KMS-11 (cell line): ENCODE measurements around the gene HOXB5.

Experiments used
- H2AFZ ChIP-seq: fragments of 200-600 bp; sonication (generic); 2 replicates; pipeline ENCODE4 v1.6.1; 2016; ENCODE audit warnings: antibody characterized with exemption, mixed run types, low read depth
- H3K27ac ChIP-seq: fragments of 200-600 bp; sonication (generic); 2 replicates; pipeline ENCODE4 v1.6.1; 2016; ENCODE audit warnings: mild to moderate bottlenecking, mixed run types
- H3K27me3 ChIP-seq: fragments of 200-600 bp; sonication (generic); 2 replicates; pipeline ENCODE4 v1.6.1; 2017; ENCODE audit warnings: mild to moderate bottlenecking, low read depth, mixed run types, moderate library complexity; ENCODE audit not compliant: insufficient read depth
- H3K36me3 ChIP-seq: fragments of 200-600 bp; sonication (generic); 2 replicates; pipeline ENCODE4 v1.6.1; 2017; ENCODE audit warnings: mild to moderate bottlenecking, mixed run types; ENCODE audit not compliant: insufficient read depth
- H3K4me1 ChIP-seq: fragments of 200-600 bp; sonication (generic); 2 replicates; pipeline ENCODE4 v1.6.1; 2016; ENCODE audit warnings: mild to moderate bottlenecking, low read depth, mixed run types; ENCODE audit not compliant: poor library complexity, severe bottlenecking
- H3K4me2 ChIP-seq: fragments of 200-600 bp; sonication (generic); 2 replicates; pipeline ENCODE4 v1.7.0; 2016; ENCODE audit warnings: mild to moderate bottlenecking, mixed run types
- H3K4me3 ChIP-seq: fragments of 200-600 bp; sonication (generic); IDR thresholded peaks from 2 replicates; pipeline ENCODE4 v1.6.1; 2017; ENCODE audit warnings: low read depth, low read length, mixed read lengths; ENCODE audit not compliant: insufficient read depth
- H3K79me2 ChIP-seq: fragments of 200-600 bp; sonication (generic); 2 replicates; pipeline ENCODE4 v1.6.1; 2016; ENCODE audit warnings: low read depth, mixed run types; ENCODE audit not compliant: insufficient read depth
- H3K9ac ChIP-seq: fragments of 200-600 bp; sonication (generic); 2 replicates; pipeline ENCODE4 v1.6.1; 2016; ENCODE audit warnings: mild to moderate bottlenecking, mixed run types
- H4K20me1 ChIP-seq: fragments of 200-600 bp; sonication (generic); 2 replicates; pipeline ENCODE4 v1.6.1; 2016; ENCODE audit warnings: mild to moderate bottlenecking, mixed run types; ENCODE audit not compliant: insufficient read depth
- TF ChIP-seq, protein P1 (sequence below): fragments of 200-600 bp; sonication (generic); conservative IDR thresholded peaks from 2 replicates; pipeline ENCODE4 v1.6.1; 2017; ENCODE audit warnings: low read depth, mild to moderate bottlenecking, antibody characterized with exemption, low read length, moderate library complexity, mixed read lengths

HOXB5 gene

DNA sequence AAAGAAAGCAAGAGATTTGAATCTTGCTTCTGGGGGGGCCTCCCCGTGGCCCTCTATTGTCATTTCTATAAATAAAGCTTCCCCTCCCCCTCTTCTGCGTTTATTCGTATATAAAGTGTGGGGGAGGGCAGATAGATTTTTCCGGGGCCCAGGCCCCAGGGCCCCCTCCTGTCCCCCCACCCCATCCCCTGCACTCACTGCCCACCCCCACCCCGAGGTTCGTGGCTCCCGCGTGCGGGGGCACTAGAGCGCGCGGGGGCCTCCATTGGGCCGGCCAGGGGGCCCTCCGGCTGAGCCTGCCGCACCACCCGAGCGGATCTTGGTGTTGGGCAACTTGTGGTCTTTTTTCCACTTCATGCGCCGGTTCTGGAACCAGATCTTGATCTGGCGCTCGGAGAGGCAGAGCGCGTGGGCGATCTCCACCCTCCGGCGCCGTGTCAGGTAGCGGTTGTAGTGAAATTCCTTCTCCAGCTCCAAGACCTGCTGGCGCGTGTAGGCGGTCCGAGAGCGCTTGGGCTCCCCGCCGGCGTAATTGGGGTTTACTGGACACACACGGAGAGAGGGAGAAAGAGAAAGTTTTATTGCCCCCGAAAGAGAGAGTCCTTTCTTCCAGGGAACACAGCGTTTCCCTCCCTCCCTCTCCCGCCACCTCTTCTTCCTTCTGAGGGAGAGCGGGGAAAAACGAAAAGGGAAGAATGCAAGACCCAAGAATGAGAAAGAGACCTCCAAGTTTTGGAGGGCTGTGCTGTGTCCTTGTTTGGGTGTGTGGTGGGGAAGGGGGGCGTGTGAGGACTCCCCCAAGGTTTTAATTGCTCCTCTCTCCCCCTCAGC is 16.9 kb downstream of the HOXB5 start:
- Histone ChIP-seq H3K27me3 (no peaks in the 10 kb centered on the region; the same call in 1 of the 2 replicates), H4K20me1 (no peaks in the 10 kb centered on the region), H3K4me3 (no peak overlapping the region), H3K79me2 (no peaks in the 10 kb centered on the region), H3K27ac (no peak overlapping the region), H3K9ac (no peak overlapping the region), H3K36me3 (no peaks in the 10 kb centered on the region), H3K4me1 (peaks cover 6% of the 10 kb centered on the region), H2AFZ (no peak overlapping the region), H3K4me2 (peak overlapping the region; percentile 51)
- TF ChIP-seq, protein P1, sequence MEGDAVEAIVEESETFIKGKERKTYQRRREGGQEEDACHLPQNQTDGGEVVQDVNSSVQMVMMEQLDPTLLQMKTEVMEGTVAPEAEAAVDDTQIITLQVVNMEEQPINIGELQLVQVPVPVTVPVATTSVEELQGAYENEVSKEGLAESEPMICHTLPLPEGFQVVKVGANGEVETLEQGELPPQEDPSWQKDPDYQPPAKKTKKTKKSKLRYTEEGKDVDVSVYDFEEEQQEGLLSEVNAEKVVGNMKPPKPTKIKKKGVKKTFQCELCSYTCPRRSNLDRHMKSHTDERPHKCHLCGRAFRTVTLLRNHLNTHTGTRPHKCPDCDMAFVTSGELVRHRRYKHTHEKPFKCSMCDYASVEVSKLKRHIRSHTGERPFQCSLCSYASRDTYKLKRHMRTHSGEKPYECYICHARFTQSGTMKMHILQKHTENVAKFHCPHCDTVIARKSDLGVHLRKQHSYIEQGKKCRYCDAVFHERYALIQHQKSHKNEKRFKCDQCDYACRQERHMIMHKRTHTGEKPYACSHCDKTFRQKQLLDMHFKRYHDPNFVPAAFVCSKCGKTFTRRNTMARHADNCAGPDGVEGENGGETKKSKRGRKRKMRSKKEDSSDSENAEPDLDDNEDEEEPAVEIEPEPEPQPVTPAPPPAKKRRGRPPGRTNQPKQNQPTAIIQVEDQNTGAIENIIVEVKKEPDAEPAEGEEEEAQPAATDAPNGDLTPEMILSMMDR: no peak

DNA sequence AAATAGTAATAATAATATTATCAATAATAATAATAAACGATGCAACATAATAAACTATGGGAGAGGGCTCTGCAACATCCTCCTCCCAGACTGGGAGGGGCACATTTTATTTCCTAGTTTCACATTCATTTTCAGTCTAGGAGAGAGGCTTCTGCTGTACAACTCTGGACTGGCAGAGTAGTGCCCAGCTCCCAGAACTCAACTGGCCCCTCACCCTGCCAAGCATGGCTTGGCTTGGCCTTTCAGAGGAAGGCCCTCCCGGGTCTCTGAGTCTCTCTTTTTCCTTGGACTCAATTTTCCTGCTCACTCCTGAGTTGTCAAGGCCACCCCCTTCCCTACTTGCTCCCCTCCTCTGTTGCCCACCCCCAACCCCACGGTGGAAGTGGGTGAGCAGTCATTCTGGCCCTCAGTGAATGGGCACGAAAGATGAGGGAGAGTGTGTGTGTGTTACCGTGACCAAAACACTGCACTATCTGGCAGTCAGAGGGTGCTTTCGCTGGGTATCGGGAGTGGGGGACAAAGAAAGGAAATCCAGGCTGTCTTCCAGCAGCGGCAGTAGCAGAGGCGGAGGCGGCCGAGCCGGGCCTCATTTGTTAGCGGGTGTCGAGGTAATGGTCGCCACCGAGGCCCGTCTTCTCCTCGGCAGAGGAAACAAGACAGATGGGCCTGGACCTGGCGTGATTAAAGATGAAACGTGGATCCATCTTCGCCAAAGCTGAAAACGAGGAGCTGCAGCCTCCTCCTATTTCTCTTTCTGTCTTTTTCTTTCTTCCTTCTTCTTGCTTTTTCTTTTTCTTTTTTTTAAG is 17.7 kb downstream of the HOXB5 start:
- TF ChIP-seq, protein P1: no peak
- Histone ChIP-seq H3K27ac (no peak overlapping the region), H3K36me3 (no peaks in the 10 kb centered on the region), H4K20me1 (no peaks in the 10 kb centered on the region), H3K9ac (no peak overlapping the region), H2AFZ (no peak overlapping the region), H3K4me1 (peaks cover 6% of the 10 kb centered on the region), H3K4me3 (no peak overlapping the region), H3K4me2 (no peak overlapping the region), H3K27me3 (no peaks in the 10 kb centered on the region; the same call in 1 of the 2 replicates), H3K79me2 (no peaks in the 10 kb centered on the region)

DNA sequence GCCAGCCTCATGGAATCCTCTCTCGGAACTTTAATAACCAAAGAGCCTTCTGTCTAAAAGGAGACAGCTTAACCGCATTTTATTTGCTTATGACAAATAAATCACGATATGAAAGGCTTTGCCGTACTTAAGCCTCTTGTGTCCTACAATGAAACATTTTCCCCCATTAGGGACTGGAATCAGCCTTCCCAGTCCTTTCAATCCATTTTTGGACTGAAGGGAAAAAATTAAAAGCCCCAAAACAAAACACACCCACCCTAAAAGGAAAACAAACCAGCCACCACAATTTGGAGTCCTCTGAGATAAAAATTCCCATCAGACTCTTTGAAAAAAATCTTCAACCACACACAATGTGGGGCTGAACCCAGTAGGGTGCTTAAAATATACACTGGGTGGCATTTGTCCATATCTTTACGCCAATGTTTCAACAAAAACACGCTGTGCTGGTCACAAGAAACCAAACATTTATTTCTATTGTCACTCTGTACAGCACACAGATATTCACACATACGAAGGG is 18.5 kb downstream of the HOXB5 start:
- Histone ChIP-seq H3K36me3 (no peaks in the 10 kb centered on the region), H3K79me2 (no peaks in the 10 kb centered on the region), H3K27ac (no peak overlapping the region), H3K9ac (no peak overlapping the region), H3K27me3 (no peaks in the 10 kb centered on the region; the same call in 1 of the 2 replicates), H4K20me1 (no peaks in the 10 kb centered on the region), H3K4me2 (no peak overlapping the region), H3K4me3 (no peak overlapping the region), H2AFZ (no peak overlapping the region), H3K4me1 (peaks cover 6% of the 10 kb centered on the region)
- TF ChIP-seq, protein P1: no peak

DNA sequence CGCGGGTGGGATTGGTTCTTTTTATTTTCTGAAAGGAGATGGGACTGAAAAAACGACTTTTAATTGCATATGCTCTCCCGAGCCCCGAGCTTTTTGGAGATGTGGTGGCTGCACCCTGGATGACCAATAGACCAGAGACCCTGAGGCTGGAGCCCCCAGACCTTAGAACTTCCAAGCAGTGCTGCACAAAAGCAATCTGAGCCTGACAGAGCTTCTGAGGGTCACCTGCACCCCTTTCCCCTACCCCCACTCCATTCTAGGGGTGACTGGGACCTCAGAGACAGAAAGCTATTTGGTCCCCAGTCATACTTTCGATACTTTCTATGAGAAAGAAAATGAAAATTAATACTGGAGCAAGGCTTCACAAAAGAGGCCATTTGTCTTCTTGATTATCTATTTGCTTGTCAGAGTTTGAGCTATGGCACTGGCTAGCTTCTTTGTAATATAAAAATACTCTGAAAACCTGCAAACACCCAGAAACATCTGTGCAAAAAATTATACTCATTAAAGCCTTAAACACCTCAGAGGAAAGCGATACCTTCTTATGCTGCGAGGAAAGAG is 19.0 kb downstream of the HOXB5 start:
- no peaks in the 10 kb centered on the region; the same call in 1 of the 2 replicates for H3K27me3 ChIP-seq
- no peak overlapping the region for H2AFZ ChIP-seq
- H4K20me1 ChIP-seq: no peaks in the 10 kb centered on the region
- peaks cover 6% of the 10 kb centered on the region for H3K4me1 ChIP-seq
- H3K79me2 ChIP-seq: no peaks in the 10 kb centered on the region
- H3K4me3 ChIP-seq: no peak overlapping the region
- no peak overlapping the region for H3K27ac ChIP-seq
- no peak overlapping the region for H3K9ac ChIP-seq
- H3K36me3 ChIP-seq: no peaks in the 10 kb centered on the region
- TF ChIP-seq, protein P1: no peak
- H3K4me2 ChIP-seq: no peak overlapping the region
